ENCODE results near the gene DZIP3. TPM values are rescaled to one million over a fixed set of nuclear protein-coding genes. Genes with fewer than 3 reads are reported as not detected.

DZIP3 gene
- total and polyA plus RNA-seq, 2 of the 13 experiments (the other 11 are each of a cell fraction or from before 2014, with no cell fraction given), result 11.3 to 17.3 TPM

- H3K79me2 ChIP-seq (ENCODE audit: insufficient read depth, low read length), result no peaks in the 10 kb centered on the region
- H3K9ac ChIP-seq (ENCODE audit: insufficient read depth, low read depth, low read length), result no peak overlapping the region
- in situ Hi-C loops (cut with HindIII; ENCODE audit: extremely low pct_ligation_motif_present, low pct_unique_long_range_greater_than_20kb) (no loop called here), intact Hi-C loops (cut with micrococcal nuclease; ENCODE audit: unreplicated experiment) (no loop called here)
- ATAC-seq (no peak), DNase-seq (ENCODE audit: low spot score) (no peak), FAIRE-seq (no peak)
- no peak overlapping the region for H2AFZ ChIP-seq (ENCODE audit: low read length)
- ChIA-PET POLR2A (no interaction called here), CTCF (ENCODE audit: low intra/inter-chr PET ratio, low total read pairs) (no interaction called here)
- H3K27me3 ChIP-seq (ENCODE audit: control insufficient read depth in 1 of 2, insufficient read depth in 2 of 2, low read length in 2 of 2), result no peaks in the 10 kb centered on the region
- no peak overlapping the region for H3K4me3 ChIP-seq (replicated peaks in 1 of 3; ENCODE audit: insufficient read depth in 1 of 3, low read depth in 2 of 3, low read length in 3 of 3)
- no peak for TF ChIP-seq ZNF749 (CRISPR knock-in tag; IDR thresholded peaks at IDR 0.05; ENCODE audit: borderline replicate concordance)
- TF ChIP-seq ZNF687 (CRISPR knock-in tag; IDR thresholded peaks at IDR 0.05), result no peak
- TF ChIP-seq SAFB2 (CRISPR knock-in tag; IDR thresholded peaks at IDR 0.05; ENCODE audit: borderline replicate concordance, low read depth), result no peak
- no peak for TF ChIP-seq BHLHE40 (IDR thresholded peaks at IDR 0.05; ENCODE audit: low read length)
- no peak for TF ChIP-seq HDAC6 (IDR thresholded peaks at IDR 0.05; ENCODE audit: low read depth, low read length)
- TF ChIP-seq TBX2 (CRISPR knock-in tag; IDR thresholded peaks at IDR 0.05; ENCODE audit: borderline replicate concordance), result no peak
- no peak for TF ChIP-seq ZC3H4 (CRISPR knock-in tag; IDR thresholded peaks at IDR 0.05; ENCODE audit: borderline replicate concordance)
- TF ChIP-seq ZFP82 (CRISPR knock-in tag; IDR thresholded peaks at IDR 0.05; ENCODE audit: borderline replicate concordance), result no peak
- no peak for TF ChIP-seq ZEB1 (IDR thresholded peaks at IDR 0.05; ENCODE audit: insufficient replicate concordance, low read depth)
- no peak for TF ChIP-seq NR0B2 (CRISPR knock-in tag; IDR thresholded peaks at IDR 0.05)
- no peak for TF ChIP-seq ZNF709 (CRISPR knock-in tag; IDR thresholded peaks at IDR 0.05)
- TF ChIP-seq ZNF121 (CRISPR knock-in tag; IDR thresholded peaks at IDR 0.05), result no peak
- TF ChIP-seq ZNF510 (CRISPR knock-in tag; IDR thresholded peaks at IDR 0.05; ENCODE audit: low read depth), result no peak
- TF ChIP-seq PLSCR1 (CRISPR knock-in tag; IDR thresholded peaks at IDR 0.05; ENCODE audit: borderline replicate concordance), result no peak
- no peak for TF ChIP-seq ZNF672 (CRISPR knock-in tag; IDR thresholded peaks at IDR 0.05)
- H3K9me3 ChIP-seq (ENCODE audit: low read length), result no peaks in the 10 kb centered on the region
- BruUV-seq (replicated peaks), result no TSS peak
- H4K20me1 ChIP-seq (ENCODE audit: insufficient read depth, low read length), result no peaks in the 10 kb centered on the region
- no peak overlapping the region for H3K4me2 ChIP-seq (ENCODE audit: low read depth, low read length)
- no peaks in the 10 kb centered on the region for H3K4me1 ChIP-seq (ENCODE audit: insufficient read depth, low read length)
- H3K27ac ChIP-seq (ENCODE audit: extremely low read length, insufficient read depth, low read length), result no peak overlapping the region
- H3K36me3 ChIP-seq (replicated peaks in 1 of 2; ENCODE audit: control insufficient read depth in 1 of 2, insufficient read depth in 2 of 2, low read length in 2 of 2), result no peaks in the 10 kb centered on the region
These were observed 138.6 kb downstream of the DZIP3 start for GRCh38 chr3:108728105-108728504.
